DOHH2 (cell line): ENCODE results near the gene AKAP10.

Source experiments
- CTCF ChIP-seq: fragments of 200-600 bp; sonication (generic); IDR thresholded peaks from one replicate; pipeline ENCODE4 v1.5.1; 2014; ENCODE audit warnings: antibody characterized with exemption, mild to moderate bottlenecking, low read depth, low read length; ENCODE audit not compliant: poor library complexity, severe bottlenecking
- EZH2phosphoT487 ChIP-seq: fragments of 200-600 bp; sonication (generic); IDR thresholded peaks from 2 replicates; pipeline ENCODE4 v1.6.1; 2017; ENCODE audit warnings: borderline replicate concordance, mild to moderate bottlenecking, antibody characterized with exemption, low read length, moderate library complexity, mixed read lengths

- TF ChIP-seq CTCF (no peak), EZH2phosphoT487 (no peak)
These were observed 76.8 kb downstream of the AKAP10 start for GRCh38 chr17:19900809-19901208.
